ENCODE results near the gene DDX39A. TPM values are rescaled to one million over a fixed set of nuclear protein-coding genes. Genes with fewer than 3 reads are reported as not detected.
A peak's percentile ranks its signal among the peaks of the same experiment; 100 is the strongest.

DDX39A gene
- total and polyA plus RNA-seq, 2 of the 13 experiments (the other 11 are each of a cell fraction or from before 2014, with no cell fraction given): 34.6 to 90.4 TPM

DNA sequence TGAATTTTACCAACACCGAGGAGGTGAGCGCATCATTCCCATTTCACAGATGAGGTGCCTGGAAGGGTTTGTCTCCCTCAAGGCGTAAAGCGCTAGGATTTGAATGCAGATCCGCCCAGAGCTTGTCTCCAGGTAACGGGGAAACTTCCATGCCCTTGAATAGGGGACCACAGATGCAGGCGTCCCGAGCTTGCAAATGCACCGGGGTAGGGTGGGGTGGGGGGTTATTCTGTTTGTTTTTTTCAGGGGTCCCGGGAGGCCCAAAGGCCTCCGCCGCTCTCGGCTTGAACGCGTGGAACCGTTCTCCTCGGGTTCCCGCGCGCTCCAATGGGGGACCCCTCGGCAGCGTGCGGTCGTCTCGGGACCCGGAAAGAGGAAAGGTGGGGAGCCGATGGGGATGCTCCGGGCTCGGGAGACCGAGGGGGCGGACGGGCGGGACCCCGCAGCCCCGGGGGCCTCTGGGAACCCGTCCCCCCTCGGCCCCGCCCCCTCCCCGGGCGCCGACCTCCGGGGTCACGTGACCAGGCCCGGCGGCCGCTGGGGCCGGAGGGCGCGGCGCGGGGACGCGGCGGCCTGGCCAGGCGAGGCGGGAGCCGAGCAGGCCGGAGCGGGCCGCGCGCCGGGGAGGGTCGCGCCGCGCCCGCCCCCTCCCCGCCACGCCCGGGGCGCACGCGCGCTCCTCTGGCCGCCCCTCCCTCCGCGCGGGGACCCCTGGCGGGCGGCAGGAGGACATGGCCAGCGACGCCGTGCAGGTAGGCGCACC, 13.8 kb upstream of the DDX39A start, which contains the start of gene PKN1 (continued):
- TF ChIP-seq ZNF33B (CRISPR knock-in tag; IDR thresholded peaks at IDR 0.05): no peak
- 0 out of 2 replicates have a peak, but pooled peaks have one; percentile 42 for TF ChIP-seq ZZZ3 (CRISPR knock-in tag; IDR thresholded peaks at IDR 0.05; ENCODE audit: borderline replicate concordance)
- TF ChIP-seq KDM3A (CRISPR knock-in tag; IDR thresholded peaks at IDR 0.05; ENCODE audit: low read depth): no peak
- no peak for TF ChIP-seq ZFP36L1 (CRISPR knock-in tag; IDR thresholded peaks at IDR 0.05)
- TF ChIP-seq, protein P1, sequence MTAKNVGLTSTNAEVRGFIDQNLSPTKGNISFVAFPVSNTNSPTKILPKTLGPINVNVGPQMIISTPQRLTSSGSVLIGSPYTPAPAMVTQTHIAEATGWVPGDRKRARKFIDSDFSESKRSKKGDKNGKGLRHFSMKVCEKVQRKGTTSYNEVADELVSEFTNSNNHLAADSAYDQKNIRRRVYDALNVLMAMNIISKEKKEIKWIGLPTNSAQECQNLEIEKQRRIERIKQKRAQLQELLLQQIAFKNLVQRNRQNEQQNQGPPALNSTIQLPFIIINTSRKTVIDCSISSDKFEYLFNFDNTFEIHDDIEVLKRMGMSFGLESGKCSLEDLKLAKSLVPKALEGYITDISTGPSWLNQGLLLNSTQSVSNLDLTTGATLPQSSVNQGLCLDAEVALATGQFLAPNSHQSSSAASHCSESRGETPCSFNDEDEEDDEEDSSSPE (CRISPR knock-in tag; IDR thresholded peaks at IDR 0.05): no peak
- no peak for TF ChIP-seq HIVEP1 (CRISPR knock-in tag; IDR thresholded peaks at IDR 0.05)
- TF ChIP-seq, protein P2, sequence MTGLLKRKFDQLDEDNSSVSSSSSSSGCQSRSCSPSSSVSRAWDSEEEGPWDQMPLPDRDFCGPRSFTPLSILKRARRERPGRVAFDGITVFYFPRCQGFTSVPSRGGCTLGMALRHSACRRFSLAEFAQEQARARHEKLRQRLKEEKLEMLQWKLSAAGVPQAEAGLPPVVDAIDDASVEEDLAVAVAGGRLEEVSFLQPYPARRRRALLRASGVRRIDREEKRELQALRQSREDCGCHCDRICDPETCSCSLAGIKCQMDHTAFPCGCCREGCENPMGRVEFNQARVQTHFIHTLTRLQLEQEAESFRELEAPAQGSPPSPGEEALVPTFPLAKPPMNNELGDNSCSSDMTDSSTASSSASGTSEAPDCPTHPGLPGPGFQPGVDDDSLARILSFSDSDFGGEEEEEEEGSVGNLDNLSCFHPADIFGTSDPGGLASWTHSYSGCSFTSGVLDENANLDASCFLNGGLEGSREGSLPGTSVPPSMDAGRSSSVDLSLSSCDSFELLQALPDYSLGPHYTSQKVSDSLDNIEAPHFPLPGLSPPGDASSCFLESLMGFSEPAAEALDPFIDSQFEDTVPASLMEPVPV (CRISPR knock-in tag; IDR thresholded peaks at IDR 0.05): no peak
- no peak for TF ChIP-seq NR2C2 (CRISPR knock-in tag; IDR thresholded peaks at IDR 0.05; ENCODE audit: borderline replicate concordance)
- no peak for TF ChIP-seq FOXO1 (CRISPR knock-in tag; IDR thresholded peaks at IDR 0.05)
- peak; percentile 79 for TF ChIP-seq ZFY (CRISPR knock-in tag; IDR thresholded peaks at IDR 0.05)
- no peak for TF ChIP-seq ZNF569 (CRISPR knock-in tag; IDR thresholded peaks at IDR 0.05; ENCODE audit: borderline replicate concordance)
- peak; percentile 72 for TF ChIP-seq ZNF777 (CRISPR knock-in tag; IDR thresholded peaks at IDR 0.05)
- TF ChIP-seq ZSCAN12 (CRISPR knock-in tag; IDR thresholded peaks at IDR 0.05): no peak
- 0 out of 4 replicates have a peak, but pooled peaks of 1 of the 2 experiments have one; percentile 28 for TF ChIP-seq KLF16 (CRISPR knock-in tag; IDR thresholded peaks at IDR 0.05)
- TF ChIP-seq YEATS4 (CRISPR knock-in tag; IDR thresholded peaks at IDR 0.05; ENCODE audit: borderline replicate concordance): peak; percentile 35; the same call in 1 of the 2 replicates
- TF ChIP-seq DNMT3B (CRISPR knock-in tag; conservative IDR thresholded peaks at IDR 0.05): no peak
- TF ChIP-seq, protein P3, sequence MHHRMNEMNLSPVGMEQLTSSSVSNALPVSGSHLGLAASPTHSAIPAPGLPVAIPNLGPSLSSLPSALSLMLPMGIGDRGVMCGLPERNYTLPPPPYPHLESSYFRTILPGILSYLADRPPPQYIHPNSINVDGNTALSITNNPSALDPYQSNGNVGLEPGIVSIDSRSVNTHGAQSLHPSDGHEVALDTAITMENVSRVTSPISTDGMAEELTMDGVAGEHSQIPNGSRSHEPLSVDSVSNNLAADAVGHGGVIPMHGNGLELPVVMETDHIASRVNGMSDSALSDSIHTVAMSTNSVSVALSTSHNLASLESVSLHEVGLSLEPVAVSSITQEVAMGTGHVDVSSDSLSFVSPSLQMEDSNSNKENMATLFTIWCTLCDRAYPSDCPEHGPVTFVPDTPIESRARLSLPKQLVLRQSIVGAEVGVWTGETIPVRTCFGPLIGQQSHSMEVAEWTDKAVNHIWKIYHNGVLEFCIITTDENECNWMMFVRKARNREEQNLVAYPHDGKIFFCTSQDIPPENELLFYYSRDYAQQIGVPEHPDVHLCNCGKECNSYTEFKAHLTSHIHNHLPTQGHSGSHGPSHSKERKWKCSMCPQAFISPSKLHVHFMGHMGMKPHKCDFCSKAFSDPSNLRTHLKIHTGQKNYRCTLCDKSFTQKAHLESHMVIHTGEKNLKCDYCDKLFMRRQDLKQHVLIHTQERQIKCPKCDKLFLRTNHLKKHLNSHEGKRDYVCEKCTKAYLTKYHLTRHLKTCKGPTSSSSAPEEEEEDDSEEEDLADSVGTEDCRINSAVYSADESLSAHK (CRISPR knock-in tag; IDR thresholded peaks at IDR 0.05; ENCODE audit: borderline replicate concordance): no peak
- TF ChIP-seq MZF1 (CRISPR knock-in tag; IDR thresholded peaks at IDR 0.05; ENCODE audit: borderline replicate concordance): no peak
- peak; percentile 52; the same call in 1 of the 2 replicates for TF ChIP-seq KDM2A (CRISPR knock-in tag; IDR thresholded peaks at IDR 0.05; ENCODE audit: borderline replicate concordance, low read depth)
- no peak for TF ChIP-seq NFE2L1 (CRISPR knock-in tag; IDR thresholded peaks at IDR 0.05; ENCODE audit: borderline replicate concordance)
- TF ChIP-seq U2AF2 (IDR thresholded peaks at IDR 0.05; ENCODE audit: low read depth, low read length): no peak
